SK-N-SH (cell line): ENCODE data around the gene SYT1. TPM values are rescaled to one million over a fixed set of nuclear protein-coding genes. Genes with fewer than 3 reads are reported as not detected.

Experiments used
- CTCF ChIA-PET: fragments of 300-600, 350-600 bp; formaldehyde crosslinking; extraction: SDS; loops from one replicate; lab custom pipeline; 2021; lab: Yijun Ruan, JAX
- POLR2A ChIA-PET: fragments of 350-600 bp; sonication (Branson Sonifier 250); formaldehyde crosslinking; extraction: SDS; loops from one replicate; lab custom pipeline; 2020; ENCODE audit warnings: antibody characterized with exemption, inconsistent platforms; lab: Yijun Ruan, JAX
- DNase-seq: peaks from one replicate; pipeline ENCODE4 v3.0.0; 2012
- H2AFZ ChIP-seq: fragments of 200-600 bp; sonication (generic); 2 replicates; pipeline ENCODE4 v1.8.1; 2016; ENCODE audit warnings: antibody characterized with exemption, mild to moderate bottlenecking, low read depth
- H3F3A ChIP-seq: fragments of 200-600 bp; sonication (generic); replicated peaks from 2 replicates; pipeline ENCODE3; 2016; ENCODE audit warnings: antibody characterized with exemption, mild to moderate bottlenecking; ENCODE audit not compliant: insufficient read depth
- H3K27ac ChIP-seq, 2 experiments: fragments of 200-500 bp in 1 of 2; fragments of 200-600 bp in 1 of 2; sonication (Bioruptor generic) in 1 of 2; sonication (generic), shearing (Covaris generic) in 1 of 2; 2 replicates each; pipeline versions ENCODE4 v1.5.1 to v1.6.1; 2014 to 2016; ENCODE audit warnings: low read depth in 2 of 2, inconsistent platforms in 1 of 2, low read length in 1 of 2, mild to moderate bottlenecking in 1 of 2, mixed read lengths in 1 of 2
- H3K27me3 ChIP-seq: fragments of 200-600 bp; sonication (generic), shearing (Covaris generic); 2 replicates; pipeline ENCODE4 v1.6.1; 2016; ENCODE audit warnings: mixed run types; ENCODE audit not compliant: insufficient read depth
- H3K36me3 ChIP-seq, 2 experiments: fragments of 200-500 bp in 1 of 2; fragments of 200-600 bp in 1 of 2; sonication (Bioruptor generic) in 1 of 2; sonication (generic) in 1 of 2; replicated peaks in 1 of 2; 2 replicates each; pipeline versions ENCODE3 to v1.5.1; 2014 to 2016; ENCODE audit warnings: low read length in 1 of 2, mild to moderate bottlenecking in 1 of 2; ENCODE audit not compliant: insufficient read depth in 2 of 2, control insufficient read depth in 1 of 2
- H3K4me1 ChIP-seq, 2 experiments: fragments of 200-500 bp in 1 of 2; fragments of 200-600 bp in 1 of 2; sonication (Bioruptor generic) in 1 of 2; sonication (generic), shearing (Covaris generic) in 1 of 2; 2 replicates each; pipeline versions ENCODE4 v1.5.1 to v1.6.1; 2014 to 2016; ENCODE audit warnings: low read depth in 1 of 2, low read length in 1 of 2, mixed run types in 1 of 2; ENCODE audit not compliant: insufficient read depth in 2 of 2, control insufficient read depth in 1 of 2
- H3K4me2 ChIP-seq: fragments of 200-600 bp; sonication (generic), shearing (Covaris generic); 2 replicates; pipeline ENCODE4 v1.6.1; 2017; ENCODE audit warnings: mixed run types
- H3K4me3 ChIP-seq, 2 experiments: fragments of 200-500 bp in 1 of 2; fragments of 200-600 bp in 1 of 2; sonication (Bioruptor generic) in 1 of 2; sonication (generic), shearing (Covaris generic) in 1 of 2; 2 replicates each; pipeline versions ENCODE4 v1.5.1 to v1.8.1; 2014 to 2016; ENCODE audit warnings: low read depth in 2 of 2, inconsistent platforms in 1 of 2, low read length in 1 of 2, mild to moderate bottlenecking in 1 of 2, mixed read lengths in 1 of 2, moderate library complexity in 1 of 2
- H3K79me2 ChIP-seq: fragments of 200-600 bp; sonication (generic); 2 replicates; pipeline ENCODE4 v1.8.1; 2017; ENCODE audit warnings: mild to moderate bottlenecking; ENCODE audit not compliant: insufficient read depth
- H3K9ac ChIP-seq: fragments of 200-600 bp; sonication (generic); 2 replicates; pipeline ENCODE4 v1.6.1; 2017; ENCODE audit warnings: mixed run types
- H3K9me2 ChIP-seq: fragments of 200-600 bp; sonication (generic); 2 replicates; pipeline ENCODE4 v1.6.1; 2017; ENCODE audit warnings: mixed run types
- H3K9me3 ChIP-seq: fragments of 200-600 bp; sonication (generic); 2 replicates; pipeline ENCODE4 v1.6.1; 2017; ENCODE audit warnings: mixed run types, mild to moderate bottlenecking, moderate library complexity
- H4K20me1 ChIP-seq: fragments of 200-600 bp; sonication (generic); 2 replicates; pipeline ENCODE4 v1.6.1; 2017; ENCODE audit warnings: mild to moderate bottlenecking, mixed run types; ENCODE audit not compliant: insufficient read depth
- CTCF ChIP-seq: fragments of 200-600 bp; sonication (generic); IDR thresholded peaks from 2 replicates; pipeline ENCODE4 v1.6.1; 2017; ENCODE audit warnings: antibody characterized with exemption, mild to moderate bottlenecking, moderate library complexity
- EZH2phosphoT487 ChIP-seq: fragments of 200-600 bp; sonication (generic); IDR thresholded peaks from 2 replicates; pipeline ENCODE4 v1.6.1; 2017; ENCODE audit warnings: low read depth, mixed run types, mild to moderate bottlenecking, antibody characterized with exemption, moderate library complexity, borderline replicate concordance
- FOSL2 ChIP-seq: IDR thresholded peaks from 2 replicates; pipeline ENCODE4 v1.4.0; 2012; ENCODE audit warnings: low read depth, mild to moderate bottlenecking, moderate library complexity, borderline replicate concordance
- GABPA ChIP-seq: IDR thresholded peaks from 2 replicates; pipeline ENCODE4 v1.4.0; 2012; ENCODE audit warnings: low read depth, mild to moderate bottlenecking
- GATA2 ChIP-seq: sonication (generic); formaldehyde crosslinking; IDR thresholded peaks from 2 replicates; pipeline ENCODE4 v1.5.0; 2020; ENCODE audit warnings: mild to moderate bottlenecking, missing genetic modification reagents
- IRF3 ChIP-seq: fragments of 150-350 bp; IDR thresholded peaks from 2 replicates; pipeline ENCODE4 v1.6.1; 2016; ENCODE audit warnings: mild to moderate bottlenecking, low read depth, low read length
- JUND ChIP-seq: IDR thresholded peaks from 2 replicates; pipeline ENCODE4 v1.4.0; 2012
- MAX ChIP-seq: IDR thresholded peaks from 2 replicates; pipeline ENCODE4 v1.4.0; 2012; ENCODE audit warnings: low read depth
- MXI1 ChIP-seq: IDR thresholded peaks from 2 replicates; pipeline ENCODE4 v1.6.1; 2012; ENCODE audit warnings: mild to moderate bottlenecking, low read depth, low read length, improper control_type of control experiment
- NRF1 ChIP-seq: IDR thresholded peaks from 2 replicates; pipeline ENCODE4 v1.6.1; 2012; ENCODE audit warnings: low read depth, mild to moderate bottlenecking, low read length
- POLR2AphosphoS5 ChIP-seq: IDR thresholded peaks from 2 replicates; pipeline ENCODE4 v1.6.1; 2012; ENCODE audit warnings: low read depth, low read length
- RAD21 ChIP-seq: IDR thresholded peaks from 2 replicates; pipeline ENCODE4 v1.6.1; 2012; ENCODE audit warnings: mild to moderate bottlenecking, low read length
- REST ChIP-seq: IDR thresholded peaks from 2 replicates; pipeline ENCODE4 v1.6.1; 2012; ENCODE audit warnings: mild to moderate bottlenecking, low read depth, low read length, moderate library complexity
- RFX5 ChIP-seq: IDR thresholded peaks from 2 replicates; pipeline ENCODE4 v1.6.1; 2012; ENCODE audit warnings: mild to moderate bottlenecking, improper control_type of control experiment, low read length
- RXRA ChIP-seq: IDR thresholded peaks from 2 replicates; pipeline ENCODE4 v1.4.0; 2012; ENCODE audit warnings: low read depth, mild to moderate bottlenecking, borderline replicate concordance
- SIN3A ChIP-seq: IDR thresholded peaks from 2 replicates; pipeline ENCODE4 v1.6.1; 2012; ENCODE audit warnings: low read depth, mild to moderate bottlenecking, low read length, moderate library complexity, borderline replicate concordance
- SMC3 ChIP-seq: IDR thresholded peaks from 2 replicates; pipeline ENCODE4 v1.6.1; 2012; ENCODE audit warnings: low read depth, low read length, improper control_type of control experiment
- TAF1 ChIP-seq: IDR thresholded peaks from 2 replicates; pipeline ENCODE4 v1.6.1; 2012; ENCODE audit warnings: low read depth, mild to moderate bottlenecking, low read length, moderate library complexity, borderline replicate concordance
- TCF12 ChIP-seq: IDR thresholded peaks from 2 replicates; pipeline ENCODE4 v1.4.0; 2012
- YY1 ChIP-seq: IDR thresholded peaks from 2 replicates; pipeline ENCODE4 v1.4.0; 2012; ENCODE audit warnings: low read depth, mild to moderate bottlenecking
- polyA plus RNA-seq, 3 experiments: library from polyadenylated mRNA; depleted of rRNA; stranded (reverse); fragments of >200 nt; gene quantifications; 2 replicates each; pipeline ENCODE4 v1.2.3, GENCODE V29; 2012

The SYT1 gene
- polyA plus RNA-seq, 1 of the 3 experiments (the other 2 are of a cell fraction) = 12.7 TPM

- H3K27ac ChIP-seq = peak overlapping the region in 1 of 2 experiments; percentile 48; a peak in 2 of 4 replicates
- peaks cover 10% of the 10 kb centered on the region for H3F3A ChIP-seq
- no peak for TF ChIP-seq EZH2phosphoT487
- TF ChIP-seq GATA2 = no peak
- no peak for TF ChIP-seq MAX
- no peak for TF ChIP-seq SIN3A
- no peak for TF ChIP-seq NRF1
- no peak for TF ChIP-seq RFX5
- TF ChIP-seq POLR2AphosphoS5 = no peak
- TF ChIP-seq RXRA = no peak
- no peak for TF ChIP-seq GABPA
- no peak for TF ChIP-seq RAD21
- no peak for TF ChIP-seq FOSL2
- TF ChIP-seq YY1 = no peak
- TF ChIP-seq CTCF = no peak
- TF ChIP-seq REST = no peak
- no peak for TF ChIP-seq TCF12
- TF ChIP-seq TAF1 = no peak
- TF ChIP-seq IRF3 = no peak
- TF ChIP-seq SMC3 = no peak
- TF ChIP-seq MXI1 = no peak
- no peak for TF ChIP-seq JUND
- H3K9me3 ChIP-seq = no peaks in the 10 kb centered on the region
- no peaks in the 10 kb centered on the region for H4K20me1 ChIP-seq
- no peak for DNase-seq
- peaks cover 0 to 20% of the 10 kb centered on the region in 2 experiments for H3K36me3 ChIP-seq
- peaks cover 0 to 13% of the 10 kb centered on the region in 2 experiments; a peak in 2 of 4 replicates for H3K4me1 ChIP-seq
- no peaks in the 10 kb centered on the region for H3K79me2 ChIP-seq
- peak overlapping the region; percentile 9; the same call in 1 of the 2 replicates for H3K9ac ChIP-seq
- H3K9me2 ChIP-seq = no peaks in the 10 kb centered on the region
- no peak overlapping the region for H3K4me2 ChIP-seq
- POLR2A ChIA-PET = no interaction called here
- H3K4me3 ChIP-seq = no peak overlapping the region
- H3K27me3 ChIP-seq = no peaks in the 10 kb centered on the region
- CTCF ChIA-PET = no interaction called here
- no peak overlapping the region for H2AFZ ChIP-seq
Observed at GRCh38 chr12:78964521-78964920, 99.9 kb downstream of the SYT1 start.
